GM12873 (cell line): ENCODE results near the gene CEACAM1.

Experiments used
- TF ChIP-seq, protein P1 (sequence below): IDR thresholded peaks from 2 replicates; pipeline ENCODE4 v1.5.1; 2012; ENCODE audit warnings: low read depth, mild to moderate bottlenecking, moderate library complexity, low read length, control low read depth; ENCODE audit not compliant: insufficient read depth; ENCODE audit errors: missing control alignments

CEACAM1 gene

DNA sequence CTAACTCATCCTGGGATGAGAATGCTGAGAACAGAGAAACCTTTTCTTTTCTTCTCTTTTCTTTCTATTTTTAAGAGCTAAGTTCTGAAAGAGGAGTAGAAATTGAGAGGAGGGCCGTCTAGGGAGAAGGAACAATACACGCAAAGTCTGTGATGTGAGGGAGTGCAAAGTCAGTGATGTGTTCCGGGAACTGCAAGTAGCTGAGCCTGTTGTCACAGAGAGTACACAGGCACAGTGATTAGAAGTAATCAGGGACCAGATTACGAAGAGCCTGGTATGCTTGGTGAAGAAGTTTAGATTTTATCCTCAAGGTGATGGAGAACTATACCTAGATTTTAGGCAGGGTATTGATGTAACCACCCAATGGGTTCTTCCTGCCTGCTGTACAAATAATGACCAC, 53.5 kb downstream of the CEACAM1 start:
- TF ChIP-seq, protein P1, sequence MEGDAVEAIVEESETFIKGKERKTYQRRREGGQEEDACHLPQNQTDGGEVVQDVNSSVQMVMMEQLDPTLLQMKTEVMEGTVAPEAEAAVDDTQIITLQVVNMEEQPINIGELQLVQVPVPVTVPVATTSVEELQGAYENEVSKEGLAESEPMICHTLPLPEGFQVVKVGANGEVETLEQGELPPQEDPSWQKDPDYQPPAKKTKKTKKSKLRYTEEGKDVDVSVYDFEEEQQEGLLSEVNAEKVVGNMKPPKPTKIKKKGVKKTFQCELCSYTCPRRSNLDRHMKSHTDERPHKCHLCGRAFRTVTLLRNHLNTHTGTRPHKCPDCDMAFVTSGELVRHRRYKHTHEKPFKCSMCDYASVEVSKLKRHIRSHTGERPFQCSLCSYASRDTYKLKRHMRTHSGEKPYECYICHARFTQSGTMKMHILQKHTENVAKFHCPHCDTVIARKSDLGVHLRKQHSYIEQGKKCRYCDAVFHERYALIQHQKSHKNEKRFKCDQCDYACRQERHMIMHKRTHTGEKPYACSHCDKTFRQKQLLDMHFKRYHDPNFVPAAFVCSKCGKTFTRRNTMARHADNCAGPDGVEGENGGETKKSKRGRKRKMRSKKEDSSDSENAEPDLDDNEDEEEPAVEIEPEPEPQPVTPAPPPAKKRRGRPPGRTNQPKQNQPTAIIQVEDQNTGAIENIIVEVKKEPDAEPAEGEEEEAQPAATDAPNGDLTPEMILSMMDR, result no peak

- TF ChIP-seq, protein P1, result no peak
Measured at GRCh38 chr19:42473686-42474085, 54.6 kb downstream of the CEACAM1 start.

GRCh38 chr19:42472402-42473147, 55.7 kb downstream of the CEACAM1 start:
- TF ChIP-seq, protein P1, result no peak

DNA sequence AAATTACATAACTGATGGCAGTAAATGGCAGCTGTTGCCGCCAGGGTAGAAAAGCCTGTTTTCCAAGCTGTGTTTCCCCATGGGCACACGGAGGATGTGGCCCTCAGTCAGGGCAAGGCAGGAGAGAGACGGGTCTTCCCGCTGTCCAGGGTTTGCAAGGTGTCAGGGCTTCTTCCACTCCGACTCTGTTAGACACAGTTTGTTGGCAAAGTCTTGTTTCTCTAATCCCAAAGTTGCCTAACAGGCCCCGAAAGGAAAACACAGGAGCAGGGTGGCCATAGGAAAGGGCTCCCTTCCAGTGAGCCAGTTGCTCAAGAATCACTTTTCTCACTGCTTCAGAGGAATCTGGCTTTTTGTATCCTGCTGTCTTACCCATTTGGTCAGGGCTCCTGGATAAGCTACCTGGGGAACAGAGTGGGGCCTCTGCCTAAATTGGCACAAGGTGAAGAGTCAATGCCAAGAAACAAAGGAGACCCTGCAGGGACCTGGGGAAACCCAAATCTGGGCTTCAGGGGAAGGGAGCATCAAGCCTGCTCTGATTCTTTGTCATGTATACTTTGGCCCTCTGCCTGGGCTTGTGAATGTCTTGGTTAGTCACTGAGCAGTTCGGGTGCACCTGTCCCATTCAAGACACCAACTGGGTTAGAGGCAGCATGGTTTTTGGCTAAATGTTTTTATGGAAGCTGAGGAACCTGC, 56.6 kb downstream of the CEACAM1 start:
- TF ChIP-seq, protein P1, result no peak

DNA sequence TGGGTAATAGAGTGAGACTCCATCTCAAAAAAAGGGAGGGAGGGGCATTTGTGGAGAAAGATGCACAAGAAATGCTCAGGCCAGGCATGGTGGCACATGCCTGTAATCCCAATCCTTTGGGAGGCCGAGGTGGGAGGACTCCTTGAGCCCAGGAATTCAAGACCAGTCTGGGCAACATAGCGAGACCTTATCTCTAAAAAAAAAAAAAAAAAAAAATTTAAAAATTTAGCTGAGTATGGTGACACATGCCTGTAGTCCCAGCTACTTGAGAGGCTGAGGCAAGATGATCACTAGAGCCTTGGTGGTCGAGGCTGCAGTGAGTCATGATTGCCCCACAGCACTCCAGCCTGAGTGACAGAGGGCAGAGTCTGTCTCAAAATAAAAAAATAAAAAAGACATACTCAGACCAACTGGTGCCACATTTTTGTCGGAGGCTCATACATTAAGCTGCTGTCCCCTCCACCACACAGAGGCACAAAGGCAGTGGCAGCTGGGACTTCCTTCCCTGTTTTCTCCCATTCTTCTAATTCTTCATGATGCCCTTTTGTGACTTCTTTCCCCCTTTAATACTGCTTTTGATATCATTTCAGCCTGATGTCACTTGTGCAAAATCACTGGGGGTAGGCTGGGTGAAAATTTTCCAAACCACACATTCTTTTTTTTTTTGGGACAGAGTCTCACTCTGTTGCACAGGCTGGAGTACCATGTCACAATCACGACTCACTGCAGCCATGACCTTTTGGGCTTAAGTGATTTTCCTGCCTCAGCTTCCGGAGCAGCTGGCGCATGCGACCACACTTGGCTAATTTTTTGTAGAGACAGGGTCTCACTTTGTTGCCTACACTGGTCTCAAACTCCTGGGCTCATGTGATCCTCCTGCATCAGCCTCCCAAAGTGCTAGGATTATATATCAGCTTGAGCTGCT, 58.7 kb downstream of the CEACAM1 start:
- TF ChIP-seq, protein P1, result no peak

- TF ChIP-seq, protein P1, result no peak
Measured at GRCh38 chr19:42468273-42468796, 59.9 kb downstream of the CEACAM1 start.
